Activated CD4-positive, alpha-beta memory T cell treated with anti-CD3 and anti-CD28 coated beads for 36 hours (primary cell): ENCODE data around the gene RGS7. TPM values are rescaled to one million over a fixed set of nuclear protein-coding genes. Genes with fewer than 3 reads are reported as not detected.
"Not testable (repeated sequence)": the region's sequence is repeated elsewhere in the genome, so short reads cannot be mapped to it uniquely, and the experiment has no call there.

Experiments
- CTCF ChIA-PET: fragments of 350-600 bp; sonication (Branson Sonifier 250); formaldehyde crosslinking; loops from one replicate; lab custom pipeline; 2021; ENCODE audit warnings: antibody characterized with exemption, inconsistent platforms; lab: Charles Lee
- POLR2A ChIA-PET: fragments of 350-600 bp; sonication (Branson Sonifier 250); formaldehyde crosslinking; loops from one replicate; lab custom pipeline; 2021; ENCODE audit warnings: antibody characterized with exemption; lab: Charles Lee
- DNase-seq: peaks from one replicate; pipeline ENCODE4 v3.0.0-alpha.2; 2020
- H3K27ac Mint-ChIP-seq: one replicate; pipeline ENCODE4 v1.8.0; 2021; ENCODE audit warnings: mixed read lengths
- H3K27me3 Mint-ChIP-seq: one replicate; pipeline ENCODE4 v1.8.0; 2021; ENCODE audit warnings: mixed read lengths
- H3K36me3 Mint-ChIP-seq: one replicate; pipeline ENCODE4 v1.8.0; 2021; ENCODE audit warnings: mixed read lengths
- H3K4me1 Mint-ChIP-seq: one replicate; pipeline ENCODE4 v1.8.0; 2021; ENCODE audit warnings: low read depth, mixed read lengths
- H3K4me3 Mint-ChIP-seq: one replicate; pipeline ENCODE4 v1.8.0; 2021; ENCODE audit warnings: mild to moderate bottlenecking, mixed read lengths
- H3K9me3 Mint-ChIP-seq: one replicate; pipeline ENCODE4 v1.8.0; 2021; ENCODE audit warnings: mixed read lengths
- intact Hi-C: fragments of 100-400 bp; cut with micrococcal nuclease; formaldehyde crosslinking; loops from one replicate; pipeline ENCODE4 v1.15.1; 2023
- total RNA-seq, 2 experiments: library from RNA; stranded (reverse); gene quantifications; one replicate each; pipeline ENCODE4 v1.2.3, GENCODE V29; 2021

Gene RGS7
- total RNA-seq, 2 experiments from 2014 or later: not detected

DNA sequence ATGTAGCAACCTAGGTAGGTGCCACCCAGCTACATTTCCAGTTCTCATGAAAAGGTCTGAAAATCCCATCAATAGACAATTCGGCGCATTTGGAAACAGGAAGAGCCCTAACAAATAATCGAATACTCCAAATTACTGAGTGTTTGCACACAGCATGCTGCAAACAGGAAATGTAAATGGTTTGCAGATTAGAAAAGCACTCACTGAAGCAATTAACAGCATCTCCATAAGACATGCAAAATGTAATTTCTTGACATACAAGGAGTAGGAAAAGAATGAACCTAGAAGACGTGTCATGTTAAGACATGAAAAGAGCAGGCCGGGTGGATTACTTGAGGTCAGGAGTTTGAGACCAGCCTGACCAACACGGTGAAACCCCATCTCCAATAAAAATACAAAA, 598.2 kb downstream of the RGS7 start:
- H3K36me3 Mint-ChIP-seq, H3K27ac Mint-ChIP-seq, H3K9me3 Mint-ChIP-seq, POLR2A ChIA-PET, H3K27me3 Mint-ChIP-seq, H3K4me3 Mint-ChIP-seq, DNase-seq, intact Hi-C loops, H3K4me1 Mint-ChIP-seq: not testable (repeated sequence)
- CTCF ChIA-PET: interaction anchor here (1.9 kb wide), 1 partner anchor 27 kb away, joined by 4 read pairs; no protein-coding TSS in a partner anchor

DNA sequence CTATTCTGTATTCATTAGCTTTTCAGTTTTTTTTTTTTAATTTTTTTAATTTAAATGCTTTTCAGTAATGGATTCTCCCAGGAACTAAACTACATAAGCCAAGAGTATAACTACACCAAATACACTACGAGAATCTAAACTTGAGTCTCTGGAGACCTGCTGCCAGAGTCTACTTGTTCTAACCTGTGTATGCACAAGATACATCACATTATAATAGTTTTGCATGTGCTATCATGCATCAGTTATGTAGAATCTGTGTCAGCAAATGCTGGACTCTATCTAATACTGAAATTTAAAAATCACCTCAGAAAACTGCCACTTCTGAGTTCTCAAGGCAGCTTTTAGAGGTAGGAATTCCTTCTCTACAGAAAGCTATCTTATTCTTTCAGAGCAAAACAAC, 598.7 kb downstream of the RGS7 start:
- Mint-ChIP-seq H3K27me3 (no peaks in the 10 kb centered on the region), H3K9me3 (no peaks in the 10 kb centered on the region), H3K4me1 (no peaks in the 10 kb centered on the region), H3K4me3 (no peak overlapping the region), H3K27ac (no peak overlapping the region), H3K36me3 (no peaks in the 10 kb centered on the region)
- POLR2A ChIA-PET: no interaction called here
- intact Hi-C loops: no loop called here
- CTCF ChIA-PET: interaction anchor here (1.9 kb wide), 1 partner anchor 26 kb away, joined by 4 read pairs; no protein-coding TSS in a partner anchor
- no peak for DNase-seq

DNA sequence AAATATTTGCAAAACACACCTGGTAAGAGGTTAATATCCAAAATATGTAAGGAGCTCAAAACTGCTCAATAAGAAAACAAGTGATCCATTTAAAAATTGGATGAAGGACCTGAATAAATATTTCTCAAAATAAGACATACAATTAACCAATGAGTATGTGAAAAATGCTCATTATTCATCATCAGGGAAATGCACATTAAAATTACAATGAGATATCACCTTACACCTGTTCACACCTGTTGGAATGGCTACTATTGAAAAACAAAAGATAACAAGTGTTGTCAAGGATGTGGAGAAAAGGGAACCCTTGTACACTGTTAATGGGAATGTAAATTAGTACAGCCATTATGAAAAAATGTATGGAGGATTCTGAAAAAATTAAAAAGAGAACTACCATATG, 609.1 kb downstream of the RGS7 start:
- Mint-ChIP-seq H3K9me3 (no peaks in the 10 kb centered on the region), H3K27ac (no peak overlapping the region), H3K27me3 (peaks cover 4% of the 10 kb centered on the region), H3K4me3 (no peak overlapping the region), H3K4me1 (no peaks in the 10 kb centered on the region), H3K36me3 (no peaks in the 10 kb centered on the region)
- intact Hi-C loops: no loop called here
- POLR2A ChIA-PET: no interaction called here
- CTCF ChIA-PET: interaction anchor here (1.0 kb wide), 1 partner anchor 16 kb away, joined by 4 read pairs; no protein-coding TSS in a partner anchor
- no peak for DNase-seq

- H3K4me3 Mint-ChIP-seq: no peak overlapping the region
- POLR2A ChIA-PET: no interaction called here
- H3K27ac Mint-ChIP-seq: no peak overlapping the region
- intact Hi-C loops: no loop called here
- no peaks in the 10 kb centered on the region for H3K36me3 Mint-ChIP-seq
- H3K4me1 Mint-ChIP-seq: no peaks in the 10 kb centered on the region
- peaks cover 4% of the 10 kb centered on the region for H3K27me3 Mint-ChIP-seq
- DNase-seq: no peak
- CTCF ChIA-PET: no interaction called here
- H3K9me3 Mint-ChIP-seq: no peaks in the 10 kb centered on the region
Measured at GRCh38 chr1:240743705-240744104, 613.3 kb downstream of the RGS7 start.

DNA sequence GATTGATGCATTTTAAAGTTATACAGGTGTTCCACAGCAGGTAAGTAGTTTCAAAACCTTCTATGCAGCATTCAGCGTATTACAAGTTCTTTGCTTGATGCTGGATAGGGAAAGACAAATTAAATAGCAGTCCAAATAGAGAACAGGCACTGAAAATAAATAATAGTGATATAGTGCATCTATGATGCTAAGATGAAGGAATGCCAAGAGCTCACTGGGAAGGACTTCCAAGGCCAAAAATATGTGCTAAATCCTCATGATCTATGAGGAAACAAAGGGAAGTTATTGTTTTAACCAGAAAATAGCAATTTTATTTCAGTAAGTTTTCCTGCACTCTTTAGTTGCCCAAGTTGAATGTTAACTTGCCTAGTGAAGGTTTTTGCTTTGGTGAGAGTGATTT, 617.3 kb downstream of the RGS7 start:
- DNase-seq: no peak
- H3K36me3 Mint-ChIP-seq: no peaks in the 10 kb centered on the region
- no peaks in the 10 kb centered on the region for H3K9me3 Mint-ChIP-seq
- no peak overlapping the region for H3K27ac Mint-ChIP-seq
- no peak overlapping the region for H3K4me3 Mint-ChIP-seq
- ChIA-PET POLR2A (no interaction called here), CTCF (interaction anchor here (0.6 kb wide), 1 partner anchor 12 kb away, joined by 3 read pairs; no protein-coding TSS in a partner anchor)
- no peaks in the 10 kb centered on the region for H3K4me1 Mint-ChIP-seq
- intact Hi-C loops: no loop called here
- no peaks in the 10 kb centered on the region for H3K27me3 Mint-ChIP-seq

DNA sequence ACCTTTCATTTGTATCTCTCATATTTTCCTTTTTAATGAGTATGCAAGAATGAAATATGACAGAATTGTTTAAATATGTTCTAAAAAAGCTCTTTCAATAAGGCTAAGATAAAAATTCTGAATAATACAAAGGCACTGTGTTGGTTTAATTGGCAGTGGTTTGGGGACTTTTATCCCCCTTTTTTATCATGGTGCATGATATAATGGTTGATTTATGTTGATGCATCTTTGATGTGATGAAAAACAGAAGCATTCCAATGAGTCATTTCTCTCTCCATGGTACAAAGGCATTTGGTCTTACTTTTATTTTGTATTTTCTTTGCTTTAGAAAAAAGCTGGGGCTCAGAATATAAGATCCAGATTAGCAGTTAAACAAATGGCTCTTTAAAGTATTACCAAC, 617.9 kb downstream of the RGS7 start:
- DNase-seq: no peak
- ChIA-PET CTCF (no interaction called here), POLR2A (no interaction called here)
- Mint-ChIP-seq H3K4me3 (no peak overlapping the region), H3K4me1 (no peaks in the 10 kb centered on the region), H3K27ac (no peak overlapping the region), H3K27me3 (no peaks in the 10 kb centered on the region), H3K9me3 (no peaks in the 10 kb centered on the region), H3K36me3 (no peaks in the 10 kb centered on the region)
- intact Hi-C loops: no loop called here

GRCh38 chr1:240737766-240738265, 619.2 kb downstream of the RGS7 start:
- POLR2A ChIA-PET: no interaction called here
- H3K27me3 Mint-ChIP-seq: no peaks in the 10 kb centered on the region
- no peaks in the 10 kb centered on the region for H3K36me3 Mint-ChIP-seq
- no peak overlapping the region for H3K4me3 Mint-ChIP-seq
- no peak for DNase-seq
- H3K4me1 Mint-ChIP-seq: no peaks in the 10 kb centered on the region
- H3K9me3 Mint-ChIP-seq: no peaks in the 10 kb centered on the region
- H3K27ac Mint-ChIP-seq: no peak overlapping the region
- intact Hi-C loops: no loop called here
- CTCF ChIA-PET: no interaction called here

DNA sequence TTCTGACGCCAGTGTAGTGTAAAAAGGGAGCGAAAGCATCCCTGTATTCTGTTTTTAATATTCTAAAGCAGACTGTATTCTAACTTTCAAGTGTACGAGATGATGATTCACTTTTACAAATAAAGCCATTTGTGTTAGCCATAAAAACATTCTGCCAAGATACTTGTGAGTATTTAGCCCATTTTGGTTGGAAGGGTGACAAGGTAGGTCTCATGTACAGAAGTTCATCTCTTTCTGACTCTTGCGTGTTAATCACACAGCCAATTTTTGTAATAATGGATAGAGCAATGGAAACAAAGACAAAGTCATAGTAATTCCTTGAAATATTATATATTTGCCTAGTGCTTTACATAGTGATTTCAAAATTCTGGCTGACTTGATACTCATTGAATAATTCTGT, 619.7 kb downstream of the RGS7 start:
- Mint-ChIP-seq H3K36me3 (no peaks in the 10 kb centered on the region), H3K27ac (no peak overlapping the region), H3K4me1 (no peaks in the 10 kb centered on the region), H3K27me3 (no peaks in the 10 kb centered on the region), H3K9me3 (no peaks in the 10 kb centered on the region), H3K4me3 (no peak overlapping the region)
- ChIA-PET CTCF (no interaction called here), POLR2A (no interaction called here)
- intact Hi-C loops: no loop called here
- DNase-seq: no peak

- intact Hi-C loops: loop anchor here (5.0 kb wide), 1 partner anchor 753 kb away; no protein-coding TSS in a partner anchor
- H3K27me3 Mint-ChIP-seq, DNase-seq, CTCF ChIA-PET, H3K27ac Mint-ChIP-seq, H3K4me3 Mint-ChIP-seq, POLR2A ChIA-PET, H3K9me3 Mint-ChIP-seq, H3K36me3 Mint-ChIP-seq, H3K4me1 Mint-ChIP-seq: not testable (repeated sequence)
Measured at GRCh38 chr1:240734705-240735104, 622.3 kb downstream of the RGS7 start.

GRCh38 chr1:240734001-240734400, 623.0 kb downstream of the RGS7 start:
- H3K36me3 Mint-ChIP-seq: no peaks in the 10 kb centered on the region
- CTCF ChIA-PET: no interaction called here
- H3K27ac Mint-ChIP-seq: no peak overlapping the region
- POLR2A ChIA-PET: no interaction called here
- H3K4me1 Mint-ChIP-seq: no peaks in the 10 kb centered on the region
- DNase-seq: no peak
- no peaks in the 10 kb centered on the region for H3K9me3 Mint-ChIP-seq
- H3K27me3 Mint-ChIP-seq: no peaks in the 10 kb centered on the region
- no peak overlapping the region for H3K4me3 Mint-ChIP-seq
- intact Hi-C loops: loop anchor here (5.0 kb wide), 1 partner anchor 753 kb away; no protein-coding TSS in a partner anchor

- no peaks in the 10 kb centered on the region for H3K36me3 Mint-ChIP-seq
- ChIA-PET CTCF (interaction anchor here (0.6 to 1.5 kb wide), 9 partner anchors 9 to 1749 kb away, joined by 3 to 4 read pairs (median 4); no protein-coding TSS in a partner anchor), POLR2A (no interaction called here)
- intact Hi-C loops: loop anchor here (2.0 to 5.0 kb wide), 2 partner anchors 214 to 755 kb away; no protein-coding TSS in a partner anchor
- H3K4me3 Mint-ChIP-seq: no peak overlapping the region
- no peaks in the 10 kb centered on the region for H3K4me1 Mint-ChIP-seq
- H3K27me3 Mint-ChIP-seq: no peaks in the 10 kb centered on the region
- DNase-seq: no peak
- no peaks in the 10 kb centered on the region for H3K9me3 Mint-ChIP-seq
- no peak overlapping the region for H3K27ac Mint-ChIP-seq
Measured at GRCh38 chr1:240732390-240732789, 624.6 kb downstream of the RGS7 start.
